Adrenal gland (tissue), 5 donors: ENCODE measurements around the gene HACE1.

Experiments used
- POLR2A ChIP-seq, 2 donors: fragments of 450-650 bp; IDR thresholded peaks; one replicate each; pipeline ENCODE4 v1.6.1; 2017; ENCODE audit warnings: antibody characterized with exemption in 2 of 2, mild to moderate bottlenecking in 2 of 2, moderate library complexity in 1 of 2
- TF ChIP-seq, protein P1 (sequence below), 6 experiments: fragments of 450-650 bp in 4 of 6; fragments of 200-600 bp in 2 of 6; sonication (generic) in 1 of 6; IDR thresholded peaks; 1 replicate in 5 of 6; 2 replicates in 1 of 6; pipeline versions ENCODE4 v1.5.1 to v1.8.0; 2016 to 2021; ENCODE audit warnings: antibody characterized with exemption in 6 of 6, mild to moderate bottlenecking in 2 of 6, moderate library complexity in 1 of 6
- donor health status: DM: no; HTN: no; CAD: no.

DNA sequence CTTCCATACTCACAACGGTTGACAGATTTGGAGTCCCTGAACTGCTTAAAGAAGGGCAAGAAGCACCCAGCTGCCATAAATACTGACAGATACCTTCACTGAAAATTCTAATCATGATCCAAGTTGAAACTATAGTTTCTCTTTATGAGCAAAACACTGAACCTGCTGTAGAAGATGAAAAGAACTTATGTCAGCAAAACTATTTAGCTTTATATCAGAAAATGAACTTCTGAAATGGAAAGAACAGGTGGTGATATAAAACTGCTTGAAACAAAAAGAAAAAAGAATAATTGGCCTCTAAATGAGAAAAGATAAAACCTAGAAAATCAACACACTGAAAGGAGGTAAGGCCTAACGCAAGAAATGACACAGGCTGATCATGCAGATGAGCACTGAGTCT lies 72.4 kb downstream of the HACE1 start:
- TF ChIP-seq, protein P1, sequence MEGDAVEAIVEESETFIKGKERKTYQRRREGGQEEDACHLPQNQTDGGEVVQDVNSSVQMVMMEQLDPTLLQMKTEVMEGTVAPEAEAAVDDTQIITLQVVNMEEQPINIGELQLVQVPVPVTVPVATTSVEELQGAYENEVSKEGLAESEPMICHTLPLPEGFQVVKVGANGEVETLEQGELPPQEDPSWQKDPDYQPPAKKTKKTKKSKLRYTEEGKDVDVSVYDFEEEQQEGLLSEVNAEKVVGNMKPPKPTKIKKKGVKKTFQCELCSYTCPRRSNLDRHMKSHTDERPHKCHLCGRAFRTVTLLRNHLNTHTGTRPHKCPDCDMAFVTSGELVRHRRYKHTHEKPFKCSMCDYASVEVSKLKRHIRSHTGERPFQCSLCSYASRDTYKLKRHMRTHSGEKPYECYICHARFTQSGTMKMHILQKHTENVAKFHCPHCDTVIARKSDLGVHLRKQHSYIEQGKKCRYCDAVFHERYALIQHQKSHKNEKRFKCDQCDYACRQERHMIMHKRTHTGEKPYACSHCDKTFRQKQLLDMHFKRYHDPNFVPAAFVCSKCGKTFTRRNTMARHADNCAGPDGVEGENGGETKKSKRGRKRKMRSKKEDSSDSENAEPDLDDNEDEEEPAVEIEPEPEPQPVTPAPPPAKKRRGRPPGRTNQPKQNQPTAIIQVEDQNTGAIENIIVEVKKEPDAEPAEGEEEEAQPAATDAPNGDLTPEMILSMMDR (IDR thresholded peaks at IDR 0.05), result no peak
- TF ChIP-seq POLR2A (IDR thresholded peaks at IDR 0.05), result no peak
